Hypothalamus (tissue), 51 donors: ENCODE data around the gene XAGE3.
"Not testable (repeated sequence)": the region's sequence is repeated elsewhere in the genome, so short reads cannot be mapped to it uniquely, and the experiment has no call there.

Experiments used
- DNase-seq, 51 donors: peaks; one replicate each; lab custom pipeline; 2025; lab: John Stamatoyannopoulos, UW

The XAGE3 gene

GRCh38 chrX:52852110-52852860, 15.6 kb downstream of the XAGE3 start:
- no peak for DNase-seq

DNA sequence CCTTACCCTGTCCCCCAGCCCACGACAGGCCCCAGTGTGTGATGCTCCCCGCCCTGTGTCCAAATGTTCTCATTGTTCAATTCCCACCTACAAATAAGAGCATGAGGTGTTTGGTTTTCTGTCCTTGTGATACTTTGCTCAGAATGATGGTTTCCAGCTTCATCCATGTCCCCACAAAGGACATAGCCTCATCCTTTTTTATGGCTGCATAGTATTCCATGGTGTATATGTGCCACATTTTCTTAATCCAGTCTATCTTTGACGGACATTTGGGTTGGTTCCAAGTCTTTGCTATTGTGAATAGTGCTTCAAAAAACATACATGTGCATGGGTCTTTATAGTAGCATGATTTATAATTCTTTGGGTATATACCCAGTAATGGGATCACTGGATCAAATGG, 24.3 kb downstream of the XAGE3 start:
- not testable (repeated sequence) for DNase-seq

DNA sequence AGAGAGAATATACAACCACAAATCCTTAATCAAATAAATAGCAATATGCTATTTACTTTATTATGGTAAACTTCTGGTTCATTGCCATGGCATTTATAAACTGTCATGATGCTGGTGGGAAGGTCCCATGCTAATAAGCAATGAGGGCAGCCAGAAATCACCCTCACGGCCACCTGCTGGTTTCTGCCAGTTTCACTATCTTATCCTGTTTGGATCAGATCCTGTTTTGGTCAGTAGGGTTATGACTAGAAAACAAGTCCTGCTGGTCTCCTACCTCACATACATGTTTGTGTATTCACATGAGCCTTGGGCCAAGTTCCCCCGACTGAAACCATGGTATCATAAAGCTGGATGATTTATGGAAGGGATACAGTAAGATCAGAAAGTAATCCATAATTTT, 28.7 kb downstream of the XAGE3 start:
- DNase-seq: no peak

DNA sequence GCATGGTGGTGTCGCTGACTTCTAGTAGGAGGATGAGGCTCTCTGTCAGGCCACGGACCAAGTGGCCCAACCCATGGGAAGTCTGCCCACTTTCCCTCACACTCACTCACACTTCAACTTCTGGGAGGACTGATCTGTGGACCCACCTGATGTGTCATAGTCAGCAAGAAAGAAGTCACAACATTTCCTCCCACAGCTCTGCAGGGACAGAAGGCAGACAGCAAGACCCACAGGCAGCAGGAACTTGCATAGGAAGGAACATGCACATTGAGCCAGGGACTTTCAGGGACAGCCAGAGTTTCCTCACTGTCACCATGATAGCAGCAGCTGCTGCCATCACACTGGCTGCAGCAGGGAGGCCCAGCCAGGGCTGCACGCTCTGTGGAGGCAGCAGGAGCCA, 37.3 kb downstream of the XAGE3 start:
- no peak for DNase-seq

DNA sequence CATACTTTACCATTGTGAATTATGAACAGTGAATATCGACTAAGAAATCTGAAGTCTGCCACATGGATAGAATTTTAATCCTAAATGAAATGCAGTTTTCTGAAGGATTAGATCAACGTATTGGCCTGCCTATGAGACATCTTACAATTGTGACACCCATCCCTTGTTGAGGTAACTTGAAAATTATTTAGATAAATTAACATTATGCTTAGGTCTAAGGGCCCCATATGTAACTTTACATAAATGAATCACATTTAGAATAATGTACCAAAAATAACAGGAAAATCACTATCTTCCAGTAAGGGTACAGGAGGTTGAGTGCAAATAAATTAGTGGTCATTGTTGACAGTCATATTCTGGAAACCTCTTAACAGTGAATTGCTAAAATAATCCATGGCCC, 43.3 kb downstream of the XAGE3 start:
- DNase-seq: no peak

GRCh38 chrX:52821079-52821760, 46.7 kb downstream of the XAGE3 start:
- no peak for DNase-seq

DNA sequence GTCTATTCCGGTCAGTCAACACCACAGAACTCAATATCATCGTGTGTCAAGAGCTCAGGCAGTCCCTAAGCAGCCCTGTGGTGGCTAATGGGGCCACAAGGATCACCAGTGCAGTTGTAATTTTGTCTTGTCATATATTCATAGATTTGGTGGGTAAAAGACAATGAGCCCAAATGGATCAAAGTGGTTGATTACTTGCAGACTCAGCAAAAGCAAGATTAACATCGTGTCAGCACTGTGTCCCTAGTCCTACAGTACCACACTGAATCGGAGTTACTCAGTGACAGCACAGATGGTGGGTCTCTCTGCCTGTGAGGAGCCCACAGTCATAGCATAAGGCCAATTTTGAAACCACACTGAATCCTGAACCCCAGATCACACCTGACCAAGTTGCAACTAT, 48.1 kb downstream of the XAGE3 start:
- no peak for DNase-seq
